Measurements from ENCODE around the gene MEG3.

Gene MEG3

DNA sequence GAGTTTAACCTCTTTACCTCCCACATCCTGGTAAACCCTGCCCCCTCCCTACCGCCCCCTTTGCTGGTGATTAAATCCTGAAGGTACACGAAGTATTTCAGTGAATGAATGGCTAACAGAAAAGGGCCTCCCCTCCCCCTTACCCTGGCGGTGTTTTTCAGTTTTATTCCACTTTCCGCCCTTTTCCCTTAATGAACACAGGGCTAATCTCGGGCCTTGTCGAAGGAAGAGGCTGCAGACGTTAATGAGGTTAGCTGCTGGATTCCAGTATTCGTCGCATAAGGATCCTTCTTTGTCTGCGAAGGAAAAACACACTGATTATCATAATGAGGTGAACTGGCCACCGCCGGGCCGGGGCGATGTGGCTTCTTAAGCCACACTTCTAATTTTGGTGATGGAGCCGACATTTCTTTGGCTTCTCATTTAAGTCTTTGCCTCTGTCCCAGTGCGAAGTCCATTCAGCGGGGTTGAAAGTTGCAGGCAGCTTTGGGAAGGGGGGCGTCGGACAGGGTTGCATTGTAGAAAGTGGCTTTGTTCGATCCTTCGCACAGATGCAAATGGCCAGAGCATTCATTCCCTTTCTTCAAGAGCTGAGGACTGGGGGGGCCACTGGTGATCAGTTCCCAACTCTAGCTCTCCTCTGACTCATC lies 6.5 kb downstream of the MEG3 start:
- no peak for DNase-seq (ENCODE audit: low read depth, low spot score)

DNA sequence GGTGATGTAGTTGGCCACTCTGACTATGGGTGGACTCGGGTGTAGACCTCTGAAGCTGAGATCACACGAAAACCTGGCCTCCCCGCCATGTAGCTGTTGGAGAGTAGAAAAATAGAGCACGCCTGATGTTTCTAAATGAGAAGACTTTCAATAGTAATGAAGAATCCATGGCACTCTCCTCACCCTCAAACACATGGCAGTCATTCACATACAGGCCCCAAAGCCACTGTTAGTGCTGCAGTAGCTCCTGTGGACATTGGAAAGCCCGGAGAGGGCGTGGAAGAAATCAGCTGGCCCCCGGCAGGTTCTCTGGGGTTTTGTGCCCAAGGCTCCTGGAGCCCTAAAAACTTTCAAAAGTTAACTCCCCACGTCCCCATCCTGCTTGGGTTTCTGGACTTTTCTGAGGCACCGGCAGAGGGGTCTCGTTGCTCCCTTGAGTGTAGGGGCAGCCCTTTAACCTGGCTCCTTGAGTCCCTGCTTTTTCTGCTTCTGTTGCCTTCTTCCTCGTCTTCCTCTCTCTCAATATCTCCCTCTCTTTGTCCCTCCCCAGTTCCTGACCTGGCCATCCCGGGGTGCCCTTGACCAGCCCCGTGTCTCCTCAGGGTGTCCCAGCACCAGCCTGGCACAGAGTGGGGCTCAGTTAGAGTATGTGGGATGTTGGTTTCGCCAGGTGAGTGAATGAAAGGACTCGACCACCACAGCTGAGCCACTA lies 8.3 kb downstream of the MEG3 start:
- DNase-seq (ENCODE audit: low read depth, low spot score) = no peak

DNA sequence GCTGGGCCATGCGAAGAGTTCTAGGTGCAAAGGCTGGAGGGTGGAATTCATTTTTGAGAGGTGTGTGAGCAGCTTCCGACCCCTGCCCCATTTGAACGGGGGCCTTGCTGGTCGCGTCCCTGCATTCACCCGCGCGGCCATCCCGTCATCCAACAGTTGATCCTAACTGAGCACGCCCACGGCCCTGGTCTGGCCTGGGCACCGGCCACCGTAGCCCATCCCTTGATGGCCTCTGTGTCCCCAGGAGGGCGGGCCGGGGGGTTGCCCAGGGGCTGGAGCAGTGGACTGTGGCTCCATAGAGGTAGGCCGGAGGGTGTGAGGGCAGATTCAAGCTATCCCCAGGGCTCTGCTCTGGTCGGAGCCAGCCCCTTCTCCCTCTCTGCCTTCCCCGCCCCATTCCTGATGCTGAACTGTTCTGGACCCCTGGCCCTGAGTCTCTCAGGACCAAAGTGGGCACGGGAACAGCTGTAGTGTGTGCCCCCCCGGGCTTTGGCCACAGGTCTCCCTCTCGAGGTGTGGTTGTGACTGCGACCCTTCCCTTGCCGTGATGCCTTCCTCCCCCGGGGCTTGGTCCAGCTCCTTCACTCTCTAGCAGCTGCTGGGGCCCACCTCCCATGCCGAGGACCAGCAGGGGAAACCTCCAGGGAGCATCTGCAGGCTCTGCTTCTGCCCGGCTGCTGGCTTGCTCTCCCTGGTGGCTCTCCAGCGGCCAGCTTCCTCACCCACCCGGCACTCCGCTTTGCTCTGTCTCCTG lies 9.1 kb downstream of the MEG3 start:
- no peak for DNase-seq (ENCODE audit: low read depth, low spot score)

DNA sequence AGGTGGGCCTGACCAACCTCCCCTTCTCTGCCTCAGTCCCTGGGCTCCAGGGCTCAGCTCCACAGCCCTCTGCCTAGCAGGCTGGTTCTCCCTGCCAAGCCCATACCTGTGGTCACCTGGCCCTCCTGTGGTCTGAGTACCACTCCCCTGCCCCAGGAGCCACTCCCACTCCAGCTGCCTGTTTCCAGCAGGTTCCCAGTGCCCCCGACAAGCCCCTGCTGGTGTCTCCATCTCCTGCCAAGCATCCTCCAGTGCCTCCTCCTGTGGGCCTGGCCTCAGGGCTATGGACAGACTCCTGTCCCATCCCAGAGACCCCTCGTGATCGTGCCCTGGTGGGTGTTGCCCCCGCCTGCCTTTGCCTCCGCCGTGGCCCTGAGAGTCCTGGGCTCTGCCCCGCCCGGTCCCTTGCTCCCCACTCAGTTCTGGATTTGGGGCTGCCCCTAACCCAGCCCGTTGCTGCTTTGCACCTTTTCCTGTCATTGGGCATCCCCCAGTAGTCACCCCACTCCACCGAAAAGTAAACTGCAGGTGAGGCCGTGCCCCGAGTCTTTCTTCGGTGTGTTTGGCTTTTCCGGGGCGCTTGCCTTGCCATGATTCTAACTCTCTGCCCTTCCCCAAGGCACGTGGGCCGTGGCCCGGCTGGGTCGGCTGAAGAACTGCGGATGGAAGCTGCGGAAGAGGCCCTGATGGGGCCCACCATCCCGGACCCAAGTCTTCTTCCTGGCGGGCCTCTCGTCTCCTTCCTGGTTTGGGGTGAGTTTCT lies 9.8 kb downstream of the MEG3 start:
- no peak for DNase-seq (ENCODE audit: low read depth, low spot score)

DNA sequence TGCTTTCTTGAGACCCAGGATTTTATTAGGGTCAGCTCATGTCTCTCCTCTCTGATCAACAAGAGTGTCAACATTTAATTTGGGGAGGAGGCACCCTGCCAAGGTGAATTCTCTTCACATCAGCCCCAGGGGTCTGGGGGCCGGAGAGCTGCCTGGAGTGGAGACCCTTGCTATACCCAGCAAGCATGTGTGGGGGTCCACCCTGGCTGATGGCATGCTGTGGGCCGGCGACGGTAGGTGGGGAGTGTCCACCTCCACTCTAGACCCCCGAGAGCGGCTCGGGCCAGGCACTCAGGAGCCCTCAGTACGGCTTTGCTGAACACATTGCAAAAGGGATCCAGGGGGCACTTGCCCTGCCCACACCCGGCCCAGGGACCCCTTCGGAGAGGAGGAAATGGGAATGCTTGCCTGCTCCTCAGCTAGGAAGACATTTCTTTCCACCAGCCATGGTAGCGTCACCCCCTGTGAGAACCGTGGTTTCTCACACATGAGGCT lies 10.4 kb downstream of the MEG3 start:
- no peak for DNase-seq (ENCODE audit: low read depth, low spot score)

DNA sequence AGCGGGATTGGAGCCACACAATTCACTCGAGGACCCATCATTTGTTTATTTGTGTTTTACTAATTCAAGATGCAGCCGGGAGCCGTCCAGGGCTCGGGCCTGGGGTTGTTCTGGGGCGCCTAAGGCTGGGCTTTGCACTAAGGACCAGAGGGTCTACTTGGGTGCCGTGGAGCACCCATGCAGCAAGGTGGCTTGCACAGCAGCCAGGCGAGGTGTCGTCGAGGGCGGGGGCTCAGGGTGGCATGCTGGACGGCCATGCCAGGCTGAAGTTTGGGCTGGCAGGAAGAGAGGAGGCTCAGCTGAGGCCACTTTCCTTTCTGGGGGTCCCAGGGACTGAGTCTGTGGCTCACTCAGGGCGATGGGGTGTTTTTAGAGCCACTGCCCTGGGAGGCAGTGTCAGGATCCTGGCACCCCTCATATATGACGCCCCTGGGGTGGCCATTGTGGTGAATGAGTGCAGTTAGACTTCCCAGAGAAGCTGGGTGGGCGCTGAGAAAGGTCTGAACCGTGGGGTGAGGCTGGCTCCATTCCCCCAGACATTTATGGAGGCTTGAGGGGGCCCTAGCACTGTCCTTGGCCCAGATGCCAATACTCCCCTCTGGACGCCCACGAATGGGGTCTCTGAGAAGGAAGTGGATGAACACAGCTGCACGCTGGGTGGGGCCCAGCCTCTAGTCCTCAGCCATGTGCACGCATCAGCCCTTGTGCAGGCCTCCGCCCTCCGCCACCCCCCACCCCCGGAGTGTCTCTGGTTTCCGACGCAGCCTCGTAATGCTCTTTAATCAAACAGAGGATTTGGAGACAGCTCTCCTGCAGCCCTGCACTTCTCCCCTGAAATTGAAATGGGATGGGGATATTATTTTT lies 11.3 kb downstream of the MEG3 start:
- no peak for DNase-seq (ENCODE audit: low read depth, low spot score)

DNA sequence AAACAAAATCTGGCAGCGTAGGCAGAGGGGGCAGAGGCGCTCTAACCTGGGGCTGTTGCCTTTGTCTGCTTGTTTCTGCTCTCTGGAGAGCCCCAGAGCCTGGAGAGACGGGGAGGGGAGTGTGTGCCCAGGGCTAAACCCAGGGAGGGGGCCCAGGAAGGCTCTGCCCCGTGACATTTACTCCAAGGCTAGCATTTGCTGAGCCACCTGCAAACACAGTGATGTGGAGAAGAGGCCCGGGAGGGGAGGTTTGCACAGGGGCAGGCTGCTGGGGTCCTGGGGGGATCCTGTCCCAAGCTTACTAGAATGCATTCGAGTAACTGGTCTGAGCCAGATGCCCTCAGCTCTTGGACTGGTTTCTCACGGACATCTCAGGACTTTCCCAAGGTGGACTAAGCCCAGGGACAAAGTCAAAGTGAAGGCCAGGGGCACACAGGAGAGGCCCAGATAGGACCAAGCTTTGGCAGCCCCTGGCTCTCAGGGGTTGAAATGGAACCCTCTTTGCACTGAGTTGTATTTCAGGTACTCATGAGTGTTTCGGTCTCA lies 12.0 kb downstream of the MEG3 start:
- DNase-seq (ENCODE audit: low read depth, low spot score) = no peak

DNA sequence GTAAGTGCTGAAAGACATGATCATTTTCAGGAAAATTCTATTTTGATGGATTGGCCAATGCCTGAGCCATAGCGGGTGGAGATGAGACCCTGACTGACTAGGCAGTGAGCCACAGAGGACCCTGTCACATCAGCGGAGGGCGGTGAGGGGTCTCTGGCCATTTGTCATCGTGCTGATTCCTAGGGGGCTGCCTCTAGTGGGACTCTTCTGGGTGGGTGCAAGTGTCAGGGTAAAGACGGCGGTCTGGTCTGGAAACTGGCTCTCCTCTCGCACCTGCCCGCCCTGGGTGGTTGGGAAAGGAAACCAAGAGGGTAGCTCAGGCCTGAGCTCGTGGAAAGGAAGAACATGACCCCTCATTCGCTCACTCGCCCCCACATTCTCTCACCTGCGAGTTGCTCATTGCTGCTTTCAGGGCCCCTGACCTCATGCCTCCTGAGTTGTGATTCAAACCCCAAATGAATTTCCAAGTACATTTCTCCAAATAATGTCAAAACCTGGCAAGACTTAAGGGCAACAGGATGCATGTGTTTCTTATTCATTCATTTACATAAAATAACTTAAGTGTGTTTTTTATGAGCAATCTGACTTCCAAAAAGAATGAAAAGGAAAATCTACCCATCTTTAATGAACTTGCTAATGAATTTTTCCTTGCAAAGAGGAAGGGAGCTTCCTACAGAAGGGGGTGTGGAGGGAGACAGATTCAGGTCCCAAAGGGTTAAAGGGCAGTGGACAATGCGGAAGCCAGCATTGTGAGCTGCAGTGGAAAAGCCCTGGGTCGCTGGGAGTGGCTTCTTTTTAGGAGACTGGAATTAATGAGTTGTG lies 12.8 kb downstream of the MEG3 start:
- no peak for DNase-seq (ENCODE audit: low read depth, low spot score)

DNA sequence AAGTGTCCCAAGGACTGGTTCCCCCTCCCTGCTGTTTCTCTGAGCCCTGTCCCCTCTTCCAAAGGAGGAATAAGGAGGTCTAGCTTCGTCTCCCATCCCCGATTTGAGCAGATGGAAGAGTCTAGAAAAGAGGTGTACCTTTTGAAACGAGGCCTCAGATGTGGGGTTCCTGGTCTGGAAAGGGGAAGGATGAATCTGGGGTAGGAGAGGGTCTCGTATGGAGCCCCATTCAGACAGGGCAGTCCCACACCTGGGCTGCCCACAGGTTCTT lies 13.3 kb downstream of the MEG3 start:
- no peak for DNase-seq (ENCODE audit: low read depth, low spot score)

DNA sequence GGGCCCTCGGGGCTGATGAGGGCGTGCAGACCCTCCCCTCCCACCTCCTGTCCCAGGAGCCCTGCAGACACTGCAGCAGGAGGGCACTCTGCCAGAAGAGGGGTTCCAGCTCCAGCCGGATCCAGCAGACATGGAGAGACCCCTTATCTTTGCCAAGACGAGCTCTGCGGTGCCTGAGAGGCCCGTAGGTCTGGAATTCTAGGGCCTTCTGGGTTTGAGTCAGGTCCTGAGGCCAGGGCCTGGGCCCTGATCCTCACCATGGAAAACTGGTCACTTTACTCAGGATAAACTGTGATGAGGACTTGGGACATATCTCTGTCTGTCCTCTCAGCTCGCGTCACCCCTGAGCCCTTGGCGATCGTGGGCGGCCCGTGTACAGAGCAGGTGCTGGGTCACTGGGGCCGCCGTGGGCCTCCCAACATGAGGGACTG lies 13.8 kb downstream of the MEG3 start:
- no peak for DNase-seq (ENCODE audit: low read depth, low spot score)

DNA sequence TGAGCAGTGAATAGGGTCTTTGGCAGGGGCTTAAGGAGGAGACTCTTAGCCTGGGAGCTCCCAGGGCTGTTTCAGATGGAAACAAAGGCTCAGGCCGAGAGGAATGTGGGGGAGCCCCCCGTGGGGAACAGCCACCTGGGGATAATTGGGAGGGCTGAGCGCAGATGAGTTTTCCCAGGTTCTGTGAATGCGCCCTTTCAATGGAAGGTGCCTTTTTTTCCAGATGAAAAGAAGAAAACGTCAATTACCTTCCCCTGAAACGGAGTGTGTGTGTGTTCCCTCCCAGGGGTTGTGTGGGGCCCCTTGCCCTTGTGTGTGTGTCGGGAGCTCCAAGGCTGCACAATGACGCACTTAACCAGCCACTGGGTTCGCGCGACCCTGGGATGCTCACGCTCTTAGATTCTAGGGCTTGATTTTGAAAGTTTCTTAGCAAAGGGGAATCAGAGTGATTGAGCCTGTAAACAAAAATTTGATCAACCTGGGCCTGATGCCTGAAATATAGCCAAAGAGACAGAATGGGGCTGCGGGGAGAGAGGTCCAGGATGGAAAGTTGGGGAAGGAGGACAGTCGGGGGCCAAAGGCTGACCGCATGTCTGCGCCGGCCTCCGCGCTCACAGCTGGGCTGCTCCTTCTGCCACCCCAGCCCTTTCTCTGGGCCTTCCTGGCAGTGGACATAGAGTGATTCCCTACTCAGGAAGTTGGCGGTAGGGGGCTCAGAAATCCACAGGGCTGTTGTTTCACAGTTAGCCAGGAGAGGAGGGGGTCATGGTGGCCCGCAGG lies 14.6 kb downstream of the MEG3 start:
- no peak for DNase-seq (ENCODE audit: low read depth, low spot score)

DNA sequence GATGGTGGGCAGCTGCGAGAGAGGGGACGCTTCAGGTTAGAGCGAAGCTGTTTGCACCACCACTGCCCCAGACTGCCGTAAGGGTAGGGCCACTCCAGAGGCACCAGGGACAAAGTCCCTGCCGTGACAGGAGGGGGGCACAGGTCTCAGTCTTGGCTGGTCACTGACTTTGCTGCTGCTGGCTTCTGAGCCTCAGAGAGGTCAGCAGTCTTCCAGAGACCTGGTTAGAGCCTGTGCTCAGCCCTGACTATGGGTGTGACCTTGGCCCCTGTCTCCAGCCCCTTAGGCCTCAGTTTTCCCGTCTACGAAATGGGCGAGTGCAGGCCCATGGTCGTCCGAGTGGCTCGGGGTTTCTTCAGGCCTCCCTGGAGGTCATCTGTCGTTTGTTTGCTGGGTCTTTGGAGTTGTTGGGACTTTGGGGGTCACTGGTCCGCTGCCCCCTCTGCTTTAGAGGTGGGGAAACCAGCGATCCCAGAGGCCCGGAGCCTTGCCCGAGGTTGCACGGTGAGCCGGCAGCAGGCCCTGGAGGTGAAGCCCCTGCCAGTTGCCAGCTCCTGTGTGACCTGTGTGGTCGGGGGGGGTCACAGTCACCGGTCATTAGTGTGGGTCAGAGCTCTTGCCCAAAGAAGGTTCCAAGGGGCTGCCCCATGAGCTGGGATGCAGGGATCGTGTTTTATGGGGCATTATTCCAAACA lies 15.3 kb downstream of the MEG3 start:
- DNase-seq (ENCODE audit: low read depth, low spot score) = no peak

DNA sequence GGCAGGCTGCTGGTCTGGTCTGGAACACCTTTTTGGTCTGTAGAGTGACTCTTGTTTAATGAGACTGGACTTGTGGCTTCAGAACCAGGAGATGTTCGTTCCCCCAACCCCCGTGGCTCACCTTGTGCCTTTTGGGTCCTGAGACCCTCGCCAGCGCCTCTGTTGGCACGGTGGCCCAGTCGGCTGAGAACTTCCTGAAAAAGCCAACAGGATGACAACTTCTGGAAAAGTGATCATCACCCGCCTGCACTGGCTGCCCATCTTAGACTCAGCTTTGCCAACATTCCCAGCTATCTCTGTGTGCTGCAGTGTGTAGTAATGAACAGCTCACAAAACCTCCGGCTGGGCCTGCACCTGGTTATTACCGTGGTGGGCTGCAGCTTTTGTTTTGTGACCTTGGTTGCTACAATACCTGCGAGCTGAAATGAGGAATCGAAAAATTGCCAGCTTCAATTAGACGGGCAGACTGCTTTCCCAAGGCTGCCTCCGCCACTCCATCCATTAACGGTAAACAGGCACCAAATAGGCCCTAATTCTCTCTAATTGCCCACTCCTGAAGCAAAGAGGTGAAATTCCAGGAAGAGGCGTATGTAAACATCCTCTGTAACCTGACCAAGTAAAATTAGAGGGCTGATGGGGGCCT lies 16.0 kb downstream of the MEG3 start:
- no peak for DNase-seq (ENCODE audit: low read depth, low spot score)

DNA sequence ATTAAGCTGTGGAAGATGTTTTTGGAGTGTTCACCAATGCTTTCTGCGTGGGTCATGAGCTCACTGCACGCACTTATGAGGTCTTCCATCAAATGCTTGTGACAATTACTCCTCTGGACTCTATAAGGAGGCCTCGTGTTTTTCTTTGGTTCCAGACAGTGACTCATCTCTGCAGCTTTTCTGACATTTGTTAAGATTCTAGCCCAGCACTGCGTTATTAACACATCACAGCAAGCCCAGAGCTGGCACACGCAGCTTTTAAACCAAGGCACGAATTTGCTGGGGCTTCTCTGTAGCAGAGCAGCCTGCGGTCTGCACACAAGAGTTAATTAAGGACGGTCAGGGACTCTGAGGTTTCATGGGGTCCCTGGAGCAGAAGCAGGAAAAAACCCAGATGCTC lies 16.9 kb downstream of the MEG3 start:
- DNase-seq (ENCODE audit: low read depth, low spot score) = no peak

DNA sequence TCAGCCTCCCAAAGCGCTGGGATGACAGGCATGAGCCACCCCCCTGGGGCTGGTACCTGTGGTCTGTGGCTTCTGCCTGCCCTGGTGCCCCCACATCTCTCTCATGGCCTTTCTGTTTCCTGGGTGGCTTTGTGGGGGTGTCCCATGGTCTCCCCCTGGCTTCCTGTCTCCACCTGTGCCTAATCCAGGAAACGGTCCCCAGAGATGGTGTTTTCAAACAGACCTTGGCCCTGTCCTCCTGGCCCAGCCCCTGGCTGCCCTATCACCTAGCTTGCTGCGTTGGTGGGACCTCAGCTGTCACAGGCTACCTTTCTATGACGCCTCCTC lies 18.1 kb downstream of the MEG3 start:
- DNase-seq (ENCODE audit: low read depth, low spot score) = no peak

DNA sequence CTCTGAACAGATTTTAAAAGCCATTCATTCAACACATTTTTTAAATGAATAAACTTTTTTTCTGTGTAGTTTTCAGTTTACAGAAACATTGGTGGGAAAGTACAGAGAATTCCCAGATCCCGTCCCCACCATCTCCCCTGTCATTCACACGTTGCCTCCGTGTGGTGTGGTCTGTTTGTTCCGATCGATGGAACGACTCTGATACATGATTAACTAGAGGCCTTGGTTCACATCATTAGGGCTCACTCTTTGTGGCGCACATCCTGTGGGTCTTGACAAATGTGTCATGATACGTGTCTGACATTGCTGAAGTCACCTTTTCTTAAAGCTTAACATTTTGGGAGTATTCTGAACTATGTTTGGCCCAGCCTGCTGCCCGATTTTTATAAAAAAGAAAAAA lies 18.5 kb downstream of the MEG3 start:
- no peak for DNase-seq (ENCODE audit: low read depth, low spot score)

DNA sequence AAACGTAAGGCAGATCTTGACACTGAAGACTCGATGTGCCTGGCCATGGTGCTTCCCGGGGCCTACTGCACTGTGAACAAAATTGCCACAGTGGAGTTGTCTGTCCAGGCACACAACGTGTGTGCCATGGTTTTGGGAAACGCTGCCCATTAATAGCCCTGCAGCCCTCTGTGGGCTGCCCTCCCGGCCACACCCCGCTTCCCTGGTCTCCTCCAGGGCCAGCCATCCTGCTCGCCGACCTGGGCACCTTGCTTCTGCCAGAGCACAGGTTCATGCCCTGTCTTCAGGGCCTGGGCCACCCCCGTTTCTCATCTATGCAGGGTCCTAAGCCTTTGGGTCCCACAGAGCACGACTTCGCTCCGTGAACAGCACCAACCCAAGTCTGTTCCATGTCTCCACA lies 18.9 kb downstream of the MEG3 start:
- DNase-seq (ENCODE audit: low read depth, low spot score) = no peak

DNA sequence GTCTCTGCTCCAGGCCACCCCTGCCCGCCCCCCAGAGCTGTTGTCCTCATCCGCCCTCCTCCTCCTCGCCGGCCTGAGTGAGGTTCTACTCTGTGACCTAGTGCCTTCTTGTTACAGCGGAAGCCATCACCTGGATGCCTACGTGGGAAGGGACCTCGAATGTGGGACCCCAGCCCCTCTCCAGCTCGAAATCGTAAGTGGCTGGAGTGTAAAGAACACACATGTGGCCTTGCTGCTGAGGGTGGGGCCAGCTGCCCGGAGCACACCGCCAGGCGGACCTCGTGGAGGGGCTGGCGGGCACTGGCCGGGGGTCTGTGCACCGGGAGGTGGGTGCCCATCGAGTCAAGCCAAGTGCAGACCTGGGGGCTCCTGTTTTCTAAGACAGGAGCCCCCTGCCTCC lies 19.4 kb downstream of the MEG3 start:
- DNase-seq (ENCODE audit: low read depth, low spot score) = no peak

Measured in ELF-1 (cell line).